Left ventricle myocardium inferior (tissue), 1 donor: ENCODE measurements around the gene ADAP2. TPM values are rescaled to one million over a fixed set of nuclear protein-coding genes. Genes with fewer than 3 reads are reported as not detected.

Experiments used
- DNase-seq: peaks from one replicate; pipeline ENCODE4 v3.0.0-alpha.2; 2020
- H3K27ac ChIP-seq: fragments of 200-600 bp; replicated peaks from 2 replicates; pipeline ENCODE4 v1.8.0; 2021
- H3K27me3 ChIP-seq: fragments of 200-600 bp; 2 replicates; pipeline ENCODE4 v1.8.0; 2021; ENCODE audit warnings: low read depth
- H3K36me3 ChIP-seq: fragments of 200-600 bp; 2 replicates; pipeline ENCODE4 v1.8.0; 2021
- H3K4me1 ChIP-seq: fragments of 200-600 bp; 2 replicates; pipeline ENCODE4 v1.8.0; 2021
- H3K4me3 ChIP-seq: fragments of 200-600 bp; 2 replicates; pipeline ENCODE4 v1.8.0; 2021; ENCODE audit warnings: mild to moderate bottlenecking, moderate library complexity
- H3K9me3 ChIP-seq: fragments of 200-600 bp; replicated peaks from 2 replicates; pipeline ENCODE4 v1.8.0; 2021
- intact Hi-C: fragments of 100-400 bp; cut with micrococcal nuclease; formaldehyde crosslinking; loops from one replicate; pipeline ENCODE4 v1.11.0; 2022
- total RNA-seq: library from RNA; stranded (reverse); fragmentation: NEBNext Ultra II Directional; extraction: Animal tissue kit (Norgen Biotek cat#: 25700); gene quantifications from one replicate; pipeline ENCODE4 v1.2.1, GENCODE V29; 2021
- TF ChIP-seq, protein P1 (sequence below): fragments of 200-600 bp; IDR thresholded peaks from 2 replicates; pipeline ENCODE4 v1.8.0; 2021; ENCODE audit warnings: antibody characterized with exemption, mild to moderate bottlenecking, borderline replicate concordance
- donor health status: DM: no; HTN: yes; CAD: no; lungs with severe emphysema.

ADAP2 gene
- total RNA-seq, 1 donor from 2014 or later, result 7.0 TPM

DNA sequence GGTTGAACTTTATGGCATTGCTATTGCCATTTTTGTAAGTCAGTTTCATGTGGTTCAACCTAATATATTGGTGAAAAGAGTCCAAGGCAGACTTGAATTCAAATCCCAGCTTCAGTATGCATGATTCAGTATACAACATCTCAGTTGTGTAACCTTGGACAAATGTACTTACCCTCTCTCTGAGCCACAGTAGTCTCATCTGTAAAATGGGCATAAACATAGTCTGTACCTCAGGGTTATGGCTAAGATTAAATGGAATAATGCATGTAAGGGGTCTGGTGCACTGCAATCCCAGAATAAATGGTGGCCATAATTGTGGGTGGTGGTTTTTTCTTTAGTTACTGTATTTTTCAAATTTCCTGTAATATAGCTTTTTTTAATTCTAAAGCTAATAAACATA, 4.7 kb upstream of the ADAP2 start:
- TF ChIP-seq, protein P1, sequence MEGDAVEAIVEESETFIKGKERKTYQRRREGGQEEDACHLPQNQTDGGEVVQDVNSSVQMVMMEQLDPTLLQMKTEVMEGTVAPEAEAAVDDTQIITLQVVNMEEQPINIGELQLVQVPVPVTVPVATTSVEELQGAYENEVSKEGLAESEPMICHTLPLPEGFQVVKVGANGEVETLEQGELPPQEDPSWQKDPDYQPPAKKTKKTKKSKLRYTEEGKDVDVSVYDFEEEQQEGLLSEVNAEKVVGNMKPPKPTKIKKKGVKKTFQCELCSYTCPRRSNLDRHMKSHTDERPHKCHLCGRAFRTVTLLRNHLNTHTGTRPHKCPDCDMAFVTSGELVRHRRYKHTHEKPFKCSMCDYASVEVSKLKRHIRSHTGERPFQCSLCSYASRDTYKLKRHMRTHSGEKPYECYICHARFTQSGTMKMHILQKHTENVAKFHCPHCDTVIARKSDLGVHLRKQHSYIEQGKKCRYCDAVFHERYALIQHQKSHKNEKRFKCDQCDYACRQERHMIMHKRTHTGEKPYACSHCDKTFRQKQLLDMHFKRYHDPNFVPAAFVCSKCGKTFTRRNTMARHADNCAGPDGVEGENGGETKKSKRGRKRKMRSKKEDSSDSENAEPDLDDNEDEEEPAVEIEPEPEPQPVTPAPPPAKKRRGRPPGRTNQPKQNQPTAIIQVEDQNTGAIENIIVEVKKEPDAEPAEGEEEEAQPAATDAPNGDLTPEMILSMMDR, result no peak
- Histone ChIP-seq H3K4me1 (peaks cover 15% of the 10 kb centered on the region), H3K27me3 (peaks cover 12% of the 10 kb centered on the region), H3K36me3 (no peaks in the 10 kb centered on the region), H3K27ac (no peak overlapping the region), H3K4me3 (no peak overlapping the region), H3K9me3 (no peaks in the 10 kb centered on the region)
- DNase-seq, result no peak
- intact Hi-C loops, result no loop called here

DNA sequence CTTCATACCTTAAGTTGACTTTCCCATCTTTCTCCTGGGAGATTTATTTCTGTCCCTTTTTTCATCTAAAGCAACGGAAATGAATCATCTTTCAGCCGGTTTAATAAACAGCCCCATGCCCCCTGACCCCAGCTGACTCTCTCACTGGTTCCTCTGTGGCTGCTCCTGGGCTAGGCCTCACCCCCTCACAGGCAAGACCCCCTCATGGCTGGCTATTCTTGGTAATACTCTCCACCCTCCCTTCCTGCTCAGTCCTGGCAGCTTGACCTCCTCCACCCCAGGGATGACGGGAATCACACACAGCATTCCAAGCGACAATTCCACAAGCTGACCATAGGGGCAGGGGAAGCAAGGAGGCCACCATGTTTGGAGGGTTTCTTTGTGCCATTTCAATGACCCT, 1.5 kb upstream of the ADAP2 start:
- DNase-seq, result peak; percentile 26
- H3K36me3 ChIP-seq, result no peaks in the 10 kb centered on the region
- peaks cover 44% of the 10 kb centered on the region for H3K27me3 ChIP-seq
- intact Hi-C loops, result no loop called here
- H3K4me1 ChIP-seq, result peaks cover 24% of the 10 kb centered on the region
- peak overlapping the region; percentile 78 for H3K27ac ChIP-seq
- H3K4me3 ChIP-seq, result no peak overlapping the region
- no peaks in the 10 kb centered on the region for H3K9me3 ChIP-seq
- TF ChIP-seq, protein P1, result no peak

DNA sequence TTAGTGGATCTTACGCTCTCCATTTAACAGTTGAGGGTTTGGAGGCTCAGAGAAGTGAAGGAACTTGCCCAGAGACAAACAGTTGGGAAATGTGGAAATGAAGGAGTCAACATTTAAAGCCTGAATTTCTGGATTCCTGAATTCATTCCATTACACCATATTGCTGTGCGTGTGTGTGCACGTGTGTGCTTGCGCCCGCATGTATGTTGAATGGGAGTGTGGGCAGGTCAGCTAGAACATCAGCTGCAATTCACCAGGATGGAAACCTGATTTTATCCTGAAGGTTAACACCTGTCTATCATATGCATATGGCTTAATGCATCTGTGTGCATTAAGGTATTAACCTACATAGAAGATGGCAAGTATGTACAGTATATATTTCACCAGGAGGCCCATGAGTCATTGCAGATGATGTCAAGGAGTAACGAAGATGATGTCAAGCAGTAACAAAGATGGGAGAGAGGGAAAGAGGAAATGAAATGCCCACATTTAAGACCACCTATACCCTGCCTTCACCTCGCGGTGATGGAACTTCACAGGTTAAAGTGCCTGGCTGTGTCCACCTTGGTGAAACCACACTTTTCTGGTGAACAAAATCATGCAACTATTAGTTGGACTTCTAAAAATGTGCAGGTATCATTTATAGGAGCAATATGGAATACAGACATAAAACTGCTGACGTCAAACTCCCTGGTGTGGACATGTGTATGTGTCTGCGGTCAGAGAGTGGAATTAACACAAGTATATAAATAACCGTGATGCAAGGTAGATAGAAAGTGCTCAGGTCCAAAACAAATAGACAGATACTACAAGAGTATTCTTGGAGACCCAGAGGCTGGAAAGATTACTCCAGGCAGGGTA, 832 bp upstream of the ADAP2 start:
- Histone ChIP-seq H3K36me3 (peaks cover under 1% of the 10 kb centered on the region), H3K27ac (peak overlapping the region; percentile 78), H3K27me3 (peaks cover 51% of the 10 kb centered on the region), H3K4me3 (peak overlapping the region; percentile 74), H3K4me1 (peaks cover 24% of the 10 kb centered on the region), H3K9me3 (no peaks in the 10 kb centered on the region)
- DNase-seq, result no peak
- intact Hi-C loops, result no loop called here
- TF ChIP-seq, protein P1, result no peak

DNA sequence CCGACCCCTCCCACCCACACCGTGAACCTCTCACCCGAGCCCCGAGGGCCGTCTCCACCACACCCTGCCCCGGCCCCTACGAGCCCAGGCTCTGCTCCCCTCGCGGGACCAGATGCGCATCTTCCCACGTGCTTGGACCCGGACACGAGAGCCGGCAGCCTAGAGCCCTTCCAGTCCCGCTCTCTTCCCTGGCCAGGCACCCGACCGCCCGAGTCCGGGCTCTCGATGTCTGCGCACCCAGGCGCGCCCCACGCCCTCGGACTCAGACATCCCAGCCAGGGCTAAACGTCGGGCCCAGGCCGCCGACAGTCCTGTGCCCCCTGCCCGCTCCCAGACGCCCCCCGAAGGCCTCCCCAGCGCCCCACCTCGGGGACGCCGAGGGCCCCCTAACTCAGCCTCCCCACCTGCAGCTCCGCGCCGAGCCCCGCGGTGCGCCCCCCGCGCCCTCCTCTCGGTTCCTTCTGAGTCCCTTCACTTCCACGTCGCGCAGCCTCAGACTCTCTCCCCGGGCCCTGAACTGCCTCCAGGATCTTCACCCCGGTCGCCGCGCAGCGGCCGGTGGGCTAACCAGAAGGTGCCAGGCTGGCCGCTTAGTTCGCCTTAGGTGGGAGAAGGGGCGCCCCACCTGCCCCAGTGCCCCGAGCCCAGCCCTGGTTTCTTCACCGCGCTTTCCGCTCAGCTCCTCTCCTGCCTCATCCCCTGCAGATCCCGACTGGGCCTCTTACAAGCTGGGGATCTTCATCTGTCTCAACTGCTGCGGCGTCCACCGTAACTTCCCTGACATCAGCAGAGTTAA, 688 bp downstream of the ADAP2 start:
- Histone ChIP-seq H3K27ac (peak overlapping the region; percentile 78), H3K36me3 (peaks cover 3% of the 10 kb centered on the region), H3K4me1 (peaks cover 24% of the 10 kb centered on the region), H3K27me3 (peaks cover 62% of the 10 kb centered on the region), H3K9me3 (no peaks in the 10 kb centered on the region), H3K4me3 (peak overlapping the region; percentile 74)
- peak; percentile 17 for DNase-seq
- TF ChIP-seq, protein P1, result no peak
- intact Hi-C loops, result no loop called here

DNA sequence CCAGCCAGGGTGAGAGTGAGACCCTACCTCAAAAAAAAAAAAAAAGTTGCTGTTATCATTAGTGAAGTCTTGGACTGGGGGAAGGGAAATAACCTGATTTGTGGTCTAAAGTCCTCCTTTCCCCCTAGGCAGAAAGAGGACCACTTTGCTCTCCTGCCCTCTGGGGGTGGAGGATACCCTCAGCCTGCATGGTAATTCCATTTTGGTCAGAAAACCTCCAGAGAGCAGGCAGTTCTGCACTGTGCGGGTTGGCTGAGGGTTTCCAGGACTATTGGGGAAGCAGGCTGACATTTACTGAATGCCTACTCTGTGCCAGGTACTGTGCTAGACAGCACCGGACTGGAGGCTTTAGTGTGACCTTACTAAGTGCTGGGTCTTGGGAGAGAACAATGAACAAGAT, 2.6 kb downstream of the ADAP2 start:
- peaks cover 3% of the 10 kb centered on the region for H3K36me3 ChIP-seq
- peaks cover 62% of the 10 kb centered on the region for H3K27me3 ChIP-seq
- no peaks in the 10 kb centered on the region for H3K9me3 ChIP-seq
- intact Hi-C loops, result no loop called here
- H3K4me3 ChIP-seq, result no peak overlapping the region
- DNase-seq, result no peak
- TF ChIP-seq, protein P1, result no peak
- H3K27ac ChIP-seq, result no peak overlapping the region
- peaks cover 24% of the 10 kb centered on the region for H3K4me1 ChIP-seq
